Measurements from ENCODE around the gene LRP11. TPM values are rescaled to one million over a fixed set of nuclear protein-coding genes. Genes with fewer than 3 reads are reported as not detected.

LRP11 gene
- total and polyA plus RNA-seq, 12 donors = 2.6 to 65.1 (median 42.4) TPM

DNA sequence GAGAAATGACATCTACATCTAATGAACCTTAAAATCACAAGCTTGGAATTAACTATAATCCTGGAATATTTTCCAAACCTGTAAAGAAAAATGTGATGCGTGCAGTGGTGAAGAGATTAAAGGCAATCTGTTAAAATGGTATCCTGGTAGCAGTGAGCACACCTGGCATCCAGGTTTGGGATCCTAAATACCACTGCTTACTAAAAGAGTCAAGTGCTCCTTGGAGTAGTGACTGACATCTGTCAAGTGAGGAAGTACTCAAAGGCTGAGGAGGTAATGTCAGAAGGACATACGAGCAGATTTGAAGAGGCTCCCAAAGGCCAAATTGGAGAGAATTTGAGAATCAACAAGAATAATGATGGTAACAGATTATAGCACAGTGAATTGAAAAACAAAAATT lies 81.8 kb downstream of the LRP11 start:
- DNase-seq = no peak
- Histone ChIP-seq H3K27ac (no peak overlapping the region), H3K9me3 (replicated peaks in 1 of 3) (no peaks in the 10 kb centered on the region), H3K4me1 (replicated peaks in 1 of 2) (no peaks in the 10 kb centered on the region), H3K36me3 (replicated peaks in 1 of 2) (peaks cover 0 to 8% of the 10 kb centered on the region in 2 donors), H3K27me3 (no peaks in the 10 kb centered on the region), H3K4me3 (no peak overlapping the region)
- WGBS, 4 donors = 90 to 97% (median 95%) methylated on average over 2 of the region's 2 CpGs
- TF ChIP-seq, protein P1, sequence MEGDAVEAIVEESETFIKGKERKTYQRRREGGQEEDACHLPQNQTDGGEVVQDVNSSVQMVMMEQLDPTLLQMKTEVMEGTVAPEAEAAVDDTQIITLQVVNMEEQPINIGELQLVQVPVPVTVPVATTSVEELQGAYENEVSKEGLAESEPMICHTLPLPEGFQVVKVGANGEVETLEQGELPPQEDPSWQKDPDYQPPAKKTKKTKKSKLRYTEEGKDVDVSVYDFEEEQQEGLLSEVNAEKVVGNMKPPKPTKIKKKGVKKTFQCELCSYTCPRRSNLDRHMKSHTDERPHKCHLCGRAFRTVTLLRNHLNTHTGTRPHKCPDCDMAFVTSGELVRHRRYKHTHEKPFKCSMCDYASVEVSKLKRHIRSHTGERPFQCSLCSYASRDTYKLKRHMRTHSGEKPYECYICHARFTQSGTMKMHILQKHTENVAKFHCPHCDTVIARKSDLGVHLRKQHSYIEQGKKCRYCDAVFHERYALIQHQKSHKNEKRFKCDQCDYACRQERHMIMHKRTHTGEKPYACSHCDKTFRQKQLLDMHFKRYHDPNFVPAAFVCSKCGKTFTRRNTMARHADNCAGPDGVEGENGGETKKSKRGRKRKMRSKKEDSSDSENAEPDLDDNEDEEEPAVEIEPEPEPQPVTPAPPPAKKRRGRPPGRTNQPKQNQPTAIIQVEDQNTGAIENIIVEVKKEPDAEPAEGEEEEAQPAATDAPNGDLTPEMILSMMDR (IDR thresholded peaks at IDR 0.05) = no peak
- no peak for TF ChIP-seq POLR2A (IDR thresholded peaks at IDR 0.05)
- intact Hi-C loops (cut with DNase I) = no loop called here

GRCh38 chr6:149781715-149782114 lies 82.4 kb downstream of the LRP11 start:
- no peak for DNase-seq
- intact Hi-C loops (cut with DNase I) = no loop called here
- Histone ChIP-seq H3K9me3 (replicated peaks in 1 of 3) (no peaks in the 10 kb centered on the region), H3K4me1 (replicated peaks in 1 of 2) (no peaks in the 10 kb centered on the region), H3K36me3 (replicated peaks in 1 of 2) (peaks cover 0 to 8% of the 10 kb centered on the region in 2 donors), H3K4me3 (no peak overlapping the region), H3K27me3 (no peaks in the 10 kb centered on the region), H3K27ac (no peak overlapping the region)
- TF ChIP-seq, protein P1 (IDR thresholded peaks at IDR 0.05) = no peak
- no peak for TF ChIP-seq POLR2A (IDR thresholded peaks at IDR 0.05)

GRCh38 chr6:149779644-149779963 lies 84.6 kb downstream of the LRP11 start:
- Histone ChIP-seq H3K4me3 (no peak overlapping the region), H3K27me3 (no peaks in the 10 kb centered on the region), H3K9me3 (replicated peaks in 1 of 3) (no peaks in the 10 kb centered on the region), H3K36me3 (replicated peaks in 1 of 2) (peaks cover 0 to 14% of the 10 kb centered on the region in 2 donors), H3K4me1 (replicated peaks in 1 of 2) (no peaks in the 10 kb centered on the region), H3K27ac (no peak overlapping the region)
- no peak for TF ChIP-seq POLR2A (IDR thresholded peaks at IDR 0.05)
- TF ChIP-seq, protein P1 (IDR thresholded peaks at IDR 0.05) = no peak
- intact Hi-C loops (cut with DNase I) = no loop called here
- DNase-seq = peak in 1 of 7 donors; percentile 15
- WGBS, 4 donors = 39 to 71% (median 54%) methylated on average over 2 of the region's 2 CpGs

- Histone ChIP-seq H3K4me3 (no peak overlapping the region), H3K9me3 (replicated peaks in 1 of 3) (no peaks in the 10 kb centered on the region), H3K27ac (no peak overlapping the region), H3K36me3 (replicated peaks in 1 of 2) (peaks cover 0 to 17% of the 10 kb centered on the region in 2 donors), H3K4me1 (replicated peaks in 1 of 2) (no peaks in the 10 kb centered on the region), H3K27me3 (no peaks in the 10 kb centered on the region)
- DNase-seq = no peak
- intact Hi-C loops (cut with DNase I) = no loop called here
- TF ChIP-seq, protein P1 (IDR thresholded peaks at IDR 0.05) = no peak
- 95 to 100% (median 98%) methylated on average over 1 of the region's 1 CpG for WGBS, 4 donors
Measured at GRCh38 chr6:149777624-149778023, 86.5 kb downstream of the LRP11 start.

All from adrenal gland (tissue), 12 donors.